ENCODE data around the gene SERINC2. TPM values are rescaled to one million over a fixed set of nuclear protein-coding genes. Genes with fewer than 3 reads are reported as not detected.

SERINC2 gene
- total RNA-seq, 1 donor from 2014 or later = 2.1 TPM

- H3K27ac ChIP-seq (ENCODE audit: low read depth, low read length) = peak within 1 kb of the TSS; percentile 97
- peaks cover 2 to 31% (median 3%) of the 10 kb centered on the region in 3 donors for H3K36me3 ChIP-seq (ENCODE audit: control insufficient read depth in 3 of 3, insufficient read depth in 3 of 3, low read length in 3 of 3)
- no peaks in the 10 kb centered on the region for H3K27me3 ChIP-seq (ENCODE audit: control insufficient read depth in 3 of 3, insufficient read depth in 3 of 3, low read length in 3 of 3)
- peak within 1 kb of the TSS; percentile 86 to 99 (median 92) for H3K4me3 ChIP-seq (ENCODE audit: low read length in 3 of 3)
- no peaks in the 10 kb centered on the region for H3K9me3 ChIP-seq (ENCODE audit: control insufficient read depth in 3 of 3, low read length in 3 of 3)
- peaks cover 40 to 63% (median 58%) of the 10 kb centered on the region in 3 donors for H3K4me1 ChIP-seq (ENCODE audit: control insufficient read depth in 3 of 3, insufficient read depth in 3 of 3, low read length in 3 of 3)
- peak within 1 kb of the TSS; percentile 93 to 98 (median 98) for H3K9ac ChIP-seq (ENCODE audit: low read depth in 1 of 3, low read length in 3 of 3)
Measured at GRCh38 chr1:31373056-31373896, 39.7 kb upstream of the SERINC2 start, which contains the start of gene FABP3. Gene FABP3 (minus strand): TSS chr1:31373076. CDS start chr1:31373014, 62 bp downstream.

DNA sequence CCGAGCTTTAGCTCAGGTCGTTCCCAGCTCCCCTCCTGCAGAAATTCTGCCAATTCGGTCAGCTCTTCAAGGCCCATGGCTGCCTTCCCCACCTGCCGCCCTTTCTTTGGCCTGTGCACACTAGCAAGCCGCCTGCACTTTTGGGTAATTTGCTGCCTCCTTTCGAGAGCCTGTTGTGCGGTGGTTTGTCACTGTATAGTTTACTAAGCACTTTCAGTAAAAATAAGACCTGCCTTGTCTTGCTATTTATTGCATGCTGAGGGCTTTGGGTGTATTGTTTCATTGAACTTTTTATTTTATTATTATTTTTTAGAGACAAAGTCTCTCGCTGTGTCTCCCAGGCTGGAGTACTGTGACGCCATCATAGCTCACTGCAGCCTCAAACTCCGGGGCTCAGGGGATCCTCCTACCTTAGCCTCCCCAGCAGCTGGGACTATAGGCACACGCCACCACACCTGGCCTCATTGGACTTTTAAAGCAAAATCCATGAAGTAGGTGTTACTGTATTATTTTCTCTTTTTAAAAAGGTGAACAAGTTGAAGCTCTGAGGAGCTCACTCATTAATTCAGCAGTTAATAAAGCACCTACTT is 39.0 kb upstream of the SERINC2 start:
- Histone ChIP-seq H3K9ac (ENCODE audit: low read depth in 1 of 3, low read length in 3 of 3) (peak overlapping the region; percentile 54 to 98 (median 69)), H3K27me3 (ENCODE audit: control insufficient read depth in 3 of 3, insufficient read depth in 3 of 3, low read length in 3 of 3) (no peaks in the 10 kb centered on the region), H3K9me3 (ENCODE audit: control insufficient read depth in 3 of 3, low read length in 3 of 3) (no peaks in the 10 kb centered on the region), H3K4me1 (ENCODE audit: control insufficient read depth in 3 of 3, insufficient read depth in 3 of 3, low read length in 3 of 3) (peaks cover 36 to 56% (median 52%) of the 10 kb centered on the region in 3 donors), H3K4me3 (ENCODE audit: low read length in 3 of 3) (peak overlapping the region; percentile 45 to 99 (median 86)), H3K27ac (ENCODE audit: low read depth, low read length) (peak overlapping the region; percentile 97), H3K36me3 (ENCODE audit: control insufficient read depth in 3 of 3, insufficient read depth in 3 of 3, low read length in 3 of 3) (peaks cover 0 to 24% (median 3%) of the 10 kb centered on the region in 3 donors)

DNA sequence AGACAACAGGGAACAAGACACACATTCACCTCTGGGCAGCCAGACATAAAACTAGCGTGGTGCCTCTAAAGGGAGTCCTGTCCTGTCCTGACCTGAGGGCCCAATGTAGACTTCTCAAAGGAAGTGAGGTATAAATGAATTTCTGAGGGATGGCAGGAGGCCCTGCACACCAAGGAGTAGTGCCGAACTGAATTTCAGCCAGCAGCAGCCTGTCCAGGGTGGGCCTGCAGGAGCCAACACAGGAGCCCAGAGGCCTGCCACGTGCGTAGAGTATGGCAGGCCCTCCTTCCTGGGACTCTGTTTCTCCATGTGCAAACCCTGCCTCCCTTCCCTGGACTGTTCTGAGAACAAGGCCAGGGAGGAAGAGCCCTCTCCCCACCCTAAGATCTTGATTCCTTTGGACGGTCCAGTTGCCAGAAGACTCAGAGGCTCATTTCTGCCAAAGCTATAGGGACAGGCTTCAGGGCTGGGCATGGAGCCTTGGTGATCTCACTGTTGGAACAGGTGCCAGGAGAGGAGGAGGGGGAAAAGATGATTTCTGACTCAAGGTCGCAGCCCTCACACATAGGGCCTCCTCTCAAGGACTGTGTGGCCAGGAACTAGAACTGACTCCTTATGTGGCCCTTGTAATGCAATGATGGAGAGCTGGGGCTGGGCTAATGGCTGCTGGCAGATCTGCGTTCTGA is 38.4 kb upstream of the SERINC2 start:
- peak overlapping the region in 1 of 3 donors; percentile 23 for H3K4me3 ChIP-seq (ENCODE audit: low read length in 3 of 3)
- no peaks in the 10 kb centered on the region for H3K9me3 ChIP-seq (ENCODE audit: control insufficient read depth in 3 of 3, low read length in 3 of 3)
- peak overlapping the region; percentile 97 for H3K27ac ChIP-seq (ENCODE audit: low read depth, low read length)
- H3K36me3 ChIP-seq (ENCODE audit: control insufficient read depth in 3 of 3, insufficient read depth in 3 of 3, low read length in 3 of 3) = peaks cover 0 to 22% (median 3%) of the 10 kb centered on the region in 3 donors
- H3K4me1 ChIP-seq (ENCODE audit: control insufficient read depth in 3 of 3, insufficient read depth in 3 of 3, low read length in 3 of 3) = peaks cover 35 to 55% (median 45%) of the 10 kb centered on the region in 3 donors
- H3K27me3 ChIP-seq (ENCODE audit: control insufficient read depth in 3 of 3, insufficient read depth in 3 of 3, low read length in 3 of 3) = no peaks in the 10 kb centered on the region
- H3K9ac ChIP-seq (ENCODE audit: low read depth in 1 of 3, low read length in 3 of 3) = peak overlapping the region in 2 of 3 donors; percentile 36 to 98

GRCh38 chr1:31376375-31377134 is 36.5 kb upstream of the SERINC2 start:
- Histone ChIP-seq H3K9ac (ENCODE audit: low read depth in 1 of 3, low read length in 3 of 3) (no peak overlapping the region), H3K36me3 (ENCODE audit: control insufficient read depth in 3 of 3, insufficient read depth in 3 of 3, low read length in 3 of 3) (peaks cover 0 to 9% (median 0%) of the 10 kb centered on the region in 3 donors), H3K4me1 (ENCODE audit: control insufficient read depth in 3 of 3, insufficient read depth in 3 of 3, low read length in 3 of 3) (peaks cover 40 to 56% (median 50%) of the 10 kb centered on the region in 3 donors), H3K9me3 (ENCODE audit: control insufficient read depth in 3 of 3, low read length in 3 of 3) (no peaks in the 10 kb centered on the region), H3K27me3 (ENCODE audit: control insufficient read depth in 3 of 3, insufficient read depth in 3 of 3, low read length in 3 of 3) (no peaks in the 10 kb centered on the region), H3K4me3 (ENCODE audit: low read length in 3 of 3) (no peak overlapping the region), H3K27ac (ENCODE audit: low read depth, low read length) (no peak overlapping the region)

- H3K27ac ChIP-seq (ENCODE audit: low read depth, low read length) = no peak overlapping the region
- no peak overlapping the region for H3K4me3 ChIP-seq (ENCODE audit: low read length in 3 of 3)
- no peaks in the 10 kb centered on the region for H3K9me3 ChIP-seq (ENCODE audit: control insufficient read depth in 3 of 3, low read length in 3 of 3)
- no peaks in the 10 kb centered on the region for H3K27me3 ChIP-seq (ENCODE audit: control insufficient read depth in 3 of 3, insufficient read depth in 3 of 3, low read length in 3 of 3)
- H3K9ac ChIP-seq (ENCODE audit: low read depth in 1 of 3, low read length in 3 of 3) = no peak overlapping the region
- peaks cover 0 to 3% (median 0%) of the 10 kb centered on the region in 3 donors for H3K36me3 ChIP-seq (ENCODE audit: control insufficient read depth in 3 of 3, insufficient read depth in 3 of 3, low read length in 3 of 3)
- H3K4me1 ChIP-seq (ENCODE audit: control insufficient read depth in 3 of 3, insufficient read depth in 3 of 3, low read length in 3 of 3) = peaks cover 40 to 57% (median 56%) of the 10 kb centered on the region in 3 donors
Measured at GRCh38 chr1:31377364-31377863, 35.6 kb upstream of the SERINC2 start.

DNA sequence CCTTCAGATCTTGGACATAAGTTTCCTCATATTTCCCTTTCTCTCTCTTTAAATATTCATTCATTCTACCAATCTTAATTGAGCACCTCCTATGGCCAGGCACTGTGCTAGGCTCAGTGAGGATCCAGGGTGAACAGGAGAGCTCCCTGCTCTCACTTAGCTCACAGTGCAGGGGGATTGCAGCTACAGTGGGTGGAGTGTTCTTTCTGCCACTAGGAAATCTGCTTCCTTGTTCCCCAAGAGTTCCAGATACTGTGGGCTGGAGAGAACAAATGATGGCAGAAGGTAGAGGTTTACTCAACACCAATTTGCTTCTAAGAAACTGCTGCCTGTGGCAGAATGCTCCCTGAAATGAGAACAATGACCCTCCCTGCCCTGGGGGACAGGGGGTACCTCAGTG is 35.0 kb upstream of the SERINC2 start:
- H3K27me3 ChIP-seq (ENCODE audit: control insufficient read depth in 3 of 3, insufficient read depth in 3 of 3, low read length in 3 of 3) = no peaks in the 10 kb centered on the region
- H3K4me3 ChIP-seq (ENCODE audit: low read length in 3 of 3) = no peak overlapping the region
- no peaks in the 10 kb centered on the region for H3K9me3 ChIP-seq (ENCODE audit: control insufficient read depth in 3 of 3, low read length in 3 of 3)
- H3K27ac ChIP-seq (ENCODE audit: low read depth, low read length) = no peak overlapping the region
- H3K36me3 ChIP-seq (ENCODE audit: control insufficient read depth in 3 of 3, insufficient read depth in 3 of 3, low read length in 3 of 3) = no peaks in the 10 kb centered on the region
- peaks cover 40 to 57% (median 55%) of the 10 kb centered on the region in 3 donors for H3K4me1 ChIP-seq (ENCODE audit: control insufficient read depth in 3 of 3, insufficient read depth in 3 of 3, low read length in 3 of 3)
- no peak overlapping the region for H3K9ac ChIP-seq (ENCODE audit: low read depth in 1 of 3, low read length in 3 of 3)

DNA sequence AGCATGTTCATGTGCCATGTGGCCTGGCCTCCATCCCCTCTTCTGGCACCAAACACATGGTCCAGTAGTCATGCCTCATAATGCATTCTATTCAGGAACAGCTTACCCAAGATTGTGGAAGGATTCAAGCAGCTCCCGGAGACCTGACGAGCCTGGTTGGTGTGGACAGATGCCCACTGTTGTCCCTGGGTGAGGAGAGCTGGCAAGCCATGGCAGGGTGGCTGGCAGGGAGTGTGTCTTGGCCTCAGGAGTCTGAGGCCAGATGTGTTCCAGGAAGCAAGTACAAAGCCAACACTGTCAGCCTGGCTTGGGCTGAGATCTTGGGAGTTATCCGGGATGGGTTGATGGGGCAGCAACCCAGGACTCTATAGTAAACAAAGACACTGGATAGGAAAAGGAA is 32.8 kb upstream of the SERINC2 start:
- Histone ChIP-seq H3K27me3 (ENCODE audit: control insufficient read depth in 3 of 3, insufficient read depth in 3 of 3, low read length in 3 of 3) (no peaks in the 10 kb centered on the region), H3K9me3 (ENCODE audit: control insufficient read depth in 3 of 3, low read length in 3 of 3) (no peaks in the 10 kb centered on the region), H3K27ac (ENCODE audit: low read depth, low read length) (peak overlapping the region; percentile 82), H3K36me3 (ENCODE audit: control insufficient read depth in 3 of 3, insufficient read depth in 3 of 3, low read length in 3 of 3) (no peaks in the 10 kb centered on the region), H3K9ac (ENCODE audit: low read depth in 1 of 3, low read length in 3 of 3) (peak overlapping the region in 1 of 3 donors; percentile 33), H3K4me3 (ENCODE audit: low read length in 3 of 3) (no peak overlapping the region), H3K4me1 (ENCODE audit: control insufficient read depth in 3 of 3, insufficient read depth in 3 of 3, low read length in 3 of 3) (peaks cover 34 to 59% (median 56%) of the 10 kb centered on the region in 3 donors)

DNA sequence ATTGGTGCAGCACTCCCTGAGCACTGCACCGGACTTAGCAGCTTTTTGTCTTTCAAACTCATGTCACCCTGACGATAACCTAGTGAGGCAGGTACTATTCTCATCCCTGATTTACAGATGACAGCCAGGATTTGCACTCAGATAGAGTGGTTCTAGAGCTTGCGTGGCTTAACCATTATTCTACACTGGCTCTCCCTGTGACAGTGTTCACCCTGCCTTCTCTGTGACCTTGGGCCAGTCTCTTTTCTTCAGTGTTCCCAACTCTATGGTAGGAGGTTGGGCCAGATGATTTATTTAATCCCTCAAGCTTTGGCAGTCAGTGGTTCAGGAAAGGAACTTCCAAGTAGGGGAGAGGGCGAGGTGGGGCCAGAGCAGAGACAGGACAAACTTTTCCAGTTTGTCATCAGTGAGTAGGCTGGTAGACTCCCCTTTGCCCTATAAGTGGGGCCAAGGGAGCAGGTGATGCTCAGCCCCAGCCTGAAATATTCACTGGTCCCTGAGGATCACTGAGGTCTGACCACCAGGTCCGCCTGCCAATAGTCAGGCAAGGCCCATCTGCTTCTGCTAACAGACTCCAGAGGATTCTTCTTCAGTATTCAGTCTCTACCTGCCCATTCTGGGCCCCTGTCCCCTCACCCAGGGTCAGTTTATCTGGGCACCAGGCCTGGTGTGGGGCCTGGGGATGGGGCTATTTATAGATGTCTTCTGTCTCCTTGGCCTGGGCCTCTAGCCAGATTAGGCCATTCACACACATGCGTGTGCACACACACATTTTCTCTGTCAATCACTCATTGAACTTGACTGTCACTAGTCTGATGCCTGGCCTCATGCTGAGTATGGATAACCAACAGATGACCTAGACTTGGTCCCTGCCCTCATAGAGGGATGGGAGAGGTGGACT is 31.4 kb upstream of the SERINC2 start:
- peak overlapping the region; percentile 45 to 73 (median 58) for H3K9ac ChIP-seq (ENCODE audit: low read depth in 1 of 3, low read length in 3 of 3)
- peak overlapping the region in 1 of 3 donors; percentile 41 for H3K4me3 ChIP-seq (ENCODE audit: low read length in 3 of 3)
- no peaks in the 10 kb centered on the region for H3K27me3 ChIP-seq (ENCODE audit: control insufficient read depth in 3 of 3, insufficient read depth in 3 of 3, low read length in 3 of 3)
- H3K4me1 ChIP-seq (ENCODE audit: control insufficient read depth in 3 of 3, insufficient read depth in 3 of 3, low read length in 3 of 3) = peaks cover 34 to 63% (median 63%) of the 10 kb centered on the region in 3 donors
- no peaks in the 10 kb centered on the region for H3K9me3 ChIP-seq (ENCODE audit: control insufficient read depth in 3 of 3, low read length in 3 of 3)
- H3K27ac ChIP-seq (ENCODE audit: low read depth, low read length) = peak overlapping the region; percentile 82
- no peaks in the 10 kb centered on the region for H3K36me3 ChIP-seq (ENCODE audit: control insufficient read depth in 3 of 3, insufficient read depth in 3 of 3, low read length in 3 of 3)

Data from skeletal muscle tissue (tissue), 4 donors.